ENCODE data around the gene PPP1R13L.
"Not testable (repeated sequence)": the region's sequence is repeated elsewhere in the genome, so short reads cannot be mapped to it uniquely, and the experiment has no call there.

PPP1R13L gene

GRCh38 chr19:45340899-45341453, 63.9 kb downstream of the PPP1R13L start:
- H3K27ac Mint-ChIP-seq = no peak overlapping the region
- no peak overlapping the region for H3K4me3 Mint-ChIP-seq
- no peaks in the 10 kb centered on the region for H3K36me3 Mint-ChIP-seq (ENCODE audit: low read depth)
- H3K27me3 Mint-ChIP-seq = peaks cover 27% of the 10 kb centered on the region
- peaks cover 4% of the 10 kb centered on the region for H3K4me1 Mint-ChIP-seq (ENCODE audit: low read depth)
- H3K9me3 Mint-ChIP-seq = no peaks in the 10 kb centered on the region

GRCh38 chr19:45340232-45340898, 64.5 kb downstream of the PPP1R13L start, which contains the start of gene KLC3:
KLC3 (plus strand) TSS chr19:45340750; CDS start chr19:45345542, 4,792 bp downstream.
- peak within 1 kb of the TSS; percentile 50 for H3K4me3 Mint-ChIP-seq
- peaks cover 25% of the 10 kb centered on the region for H3K27me3 Mint-ChIP-seq
- peaks cover 4% of the 10 kb centered on the region for H3K4me1 Mint-ChIP-seq (ENCODE audit: low read depth)
- no peaks in the 10 kb centered on the region for H3K36me3 Mint-ChIP-seq (ENCODE audit: low read depth)
- no peak within 1 kb of the TSS for H3K27ac Mint-ChIP-seq
- no peaks in the 10 kb centered on the region for H3K9me3 Mint-ChIP-seq

- Mint-ChIP-seq H3K9me3 (no peaks in the 10 kb centered on the region), H3K27ac (no peak overlapping the region), H3K4me3 (no peak overlapping the region), H3K36me3 (ENCODE audit: low read depth) (no peaks in the 10 kb centered on the region), H3K4me1 (ENCODE audit: low read depth) (peaks cover 4% of the 10 kb centered on the region), H3K27me3 (peaks cover 21% of the 10 kb centered on the region)
Measured at GRCh38 chr19:45339629-45340028, 65.2 kb downstream of the PPP1R13L start.

GRCh38 chr19:45336696-45337251, 68.1 kb downstream of the PPP1R13L start:
- Mint-ChIP-seq H3K9me3 (no peaks in the 10 kb centered on the region), H3K4me3 (no peak overlapping the region), H3K27ac (no peak overlapping the region), H3K36me3 (ENCODE audit: low read depth) (no peaks in the 10 kb centered on the region), H3K27me3 (peaks cover 12% of the 10 kb centered on the region), H3K4me1 (ENCODE audit: low read depth) (peaks cover 4% of the 10 kb centered on the region)

GRCh38 chr19:45334881-45335280, 70.0 kb downstream of the PPP1R13L start:
- H3K27ac Mint-ChIP-seq; H3K27me3 Mint-ChIP-seq; H3K36me3 Mint-ChIP-seq (ENCODE audit: low read depth); H3K4me3 Mint-ChIP-seq; H3K4me1 Mint-ChIP-seq (ENCODE audit: low read depth); H3K9me3 Mint-ChIP-seq: not testable (repeated sequence)

- Mint-ChIP-seq H3K4me3 (no peak overlapping the region), H3K36me3 (ENCODE audit: low read depth) (no peaks in the 10 kb centered on the region), H3K27ac (no peak overlapping the region)
Measured at GRCh38 chr19:45333609-45334303, 71.1 kb downstream of the PPP1R13L start.

GRCh38 chr19:45331411-45331810, 73.5 kb downstream of the PPP1R13L start:
- Mint-ChIP-seq H3K27me3 (no peaks in the 10 kb centered on the region), H3K27ac (no peak overlapping the region), H3K4me3 (no peak overlapping the region), H3K36me3 (ENCODE audit: low read depth) (no peaks in the 10 kb centered on the region), H3K9me3 (no peaks in the 10 kb centered on the region), H3K4me1 (ENCODE audit: low read depth) (no peaks in the 10 kb centered on the region)

More at GRCh38 chr19:45333609-45334303, 71.1 kb downstream of the PPP1R13L start:
- Mint-ChIP-seq H3K9me3 (no peaks in the 10 kb centered on the region), H3K27me3 (peaks cover 3% of the 10 kb centered on the region), H3K4me1 (ENCODE audit: low read depth) (no peaks in the 10 kb centered on the region)

All from stimulated activated naive CD8-positive, alpha-beta T cell treated with anti-CD3 and anti-CD28 coated beads, Interleukin-15, Interleukin-2, amounts not matched to agents 100 ng/mL and 50 ng/mL, for 24 hours (primary cell).